Mesenchymal stem cell (in vitro differentiated cells and primary cell): ENCODE data around the gene SLC10A1.

Experiments
- DNase-seq: peaks from one replicate; pipeline ENCODE4 v3.0.0-alpha.2; 2013
- H2AFZ ChIP-seq: one replicate; pipeline ENCODE4 v1.6.1; 2013; ENCODE audit warnings: low read depth, mild to moderate bottlenecking, control low read depth, inconsistent platforms, low read length, moderate library complexity
- H2AK5ac ChIP-seq: 2 replicates; pipeline ENCODE4 v1.6.1; 2013; ENCODE audit warnings: low read length, moderate library complexity, mild to moderate bottlenecking, inconsistent platforms; ENCODE audit not compliant: severe bottlenecking
- H2BK120ac ChIP-seq: one replicate; pipeline ENCODE4 v1.6.1; 2013; ENCODE audit warnings: low read depth, mild to moderate bottlenecking, inconsistent platforms, low read length, moderate library complexity
- H2BK12ac ChIP-seq, 2 experiments: one replicate each; pipeline ENCODE4 v1.6.1; 2013; ENCODE audit warnings: inconsistent platforms in 2 of 2, low read length in 2 of 2, mild to moderate bottlenecking in 2 of 2, moderate library complexity in 2 of 2, control low read depth in 1 of 2
- H2BK15ac ChIP-seq: one replicate; pipeline ENCODE4 v1.6.1; 2013; ENCODE audit warnings: mild to moderate bottlenecking, low read depth, inconsistent platforms; ENCODE audit not compliant: poor library complexity, severe bottlenecking
- H2BK5ac ChIP-seq: 2 replicates; pipeline ENCODE4 v1.6.1; 2013; ENCODE audit warnings: low read depth, mild to moderate bottlenecking, low read length, control low read depth, inconsistent platforms; ENCODE audit not compliant: poor library complexity, severe bottlenecking
- H3K14ac ChIP-seq, 2 experiments: one replicate each; pipeline ENCODE4 v1.6.1; 2013; ENCODE audit warnings: inconsistent platforms in 2 of 2, low read length in 2 of 2, control low read depth in 1 of 2, mild to moderate bottlenecking in 1 of 2, moderate library complexity in 1 of 2
- H3K18ac ChIP-seq, 2 experiments: one replicate each; pipeline ENCODE4 v1.6.1; 2013; ENCODE audit warnings: inconsistent platforms in 2 of 2, low read length in 2 of 2, control low read depth in 1 of 2, low read depth in 1 of 2, mild to moderate bottlenecking in 1 of 2
- H3K23ac ChIP-seq, 2 experiments: one replicate each; pipeline ENCODE4 v1.6.1; 2013; ENCODE audit warnings: inconsistent platforms in 2 of 2, low read length in 2 of 2, mild to moderate bottlenecking in 2 of 2, moderate library complexity in 2 of 2, control low read depth in 1 of 2
- H3K27ac ChIP-seq: 2 replicates; pipeline ENCODE4 v1.5.1; 2013; ENCODE audit warnings: mild to moderate bottlenecking, moderate library complexity, low read length, control low read depth, inconsistent platforms; ENCODE audit not compliant: poor library complexity, severe bottlenecking
- H3K27me3 ChIP-seq, 2 experiments: 2 replicates each; pipeline versions ENCODE4 v1.6.1 to v1.7.0; 2013; ENCODE audit warnings: low read length in 2 of 2, mild to moderate bottlenecking in 2 of 2, moderate library complexity in 2 of 2, control low read depth in 1 of 2, inconsistent platforms in 1 of 2; ENCODE audit not compliant: control insufficient read depth in 1 of 2, insufficient read depth in 1 of 2
- H3K36me3 ChIP-seq, 2 experiments: 2 replicates each; pipeline versions ENCODE4 v1.6.1 to v1.7.0; 2013; ENCODE audit warnings: low read length in 2 of 2, control low read depth in 1 of 2, inconsistent platforms in 1 of 2, low read depth in 1 of 2, mild to moderate bottlenecking in 1 of 2; ENCODE audit not compliant: insufficient read depth in 2 of 2, control insufficient read depth in 1 of 2
- H3K4ac ChIP-seq, 2 experiments: one replicate each; pipeline ENCODE4 v1.6.1; 2013; ENCODE audit warnings: inconsistent platforms in 2 of 2, low read length in 2 of 2, mild to moderate bottlenecking in 2 of 2, moderate library complexity in 2 of 2, control low read depth in 1 of 2, low read depth in 1 of 2
- H3K4me1 ChIP-seq: 2 replicates; pipeline ENCODE4 v1.6.1; 2013; ENCODE audit warnings: low read depth, low read length, control low read depth; ENCODE audit not compliant: control insufficient read depth, insufficient read depth
- H3K4me2 ChIP-seq: 2 replicates; pipeline ENCODE4 v1.6.1; 2013; ENCODE audit warnings: low read length, mild to moderate bottlenecking, inconsistent platforms; ENCODE audit not compliant: poor library complexity, severe bottlenecking
- H3K4me3 ChIP-seq, 2 experiments: 2 replicates each; pipeline versions ENCODE4 v1.5.1 to v1.7.0; 2013; ENCODE audit warnings: low read length in 2 of 2, mild to moderate bottlenecking in 2 of 2, control low read depth in 1 of 2, low read depth in 1 of 2; ENCODE audit not compliant: insufficient read depth in 1 of 2
- H3K79me1 ChIP-seq: replicated peaks from 2 replicates; pipeline ENCODE4 v1.6.1; 2013; ENCODE audit warnings: mild to moderate bottlenecking, control low read depth, low read length, inconsistent platforms; ENCODE audit not compliant: poor library complexity, severe bottlenecking
- H3K9ac ChIP-seq: 2 replicates; pipeline ENCODE4 v1.7.0; 2013; ENCODE audit warnings: mild to moderate bottlenecking, low read length, moderate library complexity
- H3K9me3 ChIP-seq: 2 replicates; pipeline ENCODE4 v1.7.0; 2013; ENCODE audit warnings: mild to moderate bottlenecking, low read length; ENCODE audit not compliant: control insufficient read depth
- H4K8ac ChIP-seq: one replicate; pipeline ENCODE4 v1.6.1; 2013; ENCODE audit warnings: inconsistent platforms, mild to moderate bottlenecking, low read length, moderate library complexity
- H4K91ac ChIP-seq: one replicate; pipeline ENCODE4 v1.6.1; 2013; ENCODE audit warnings: mild to moderate bottlenecking, low read length, inconsistent platforms
- WGBS: methylation state at CpG from one replicate; pipeline ENCODE4 v1.1.7; 2013; ENCODE audit warnings: mixed read lengths; 5-methylcytosine and 5-hydroxymethylcytosine counted together

SLC10A1 gene

GRCh38 chr14:69811868-69812252 is 14.8 kb upstream of the SLC10A1 start:
- H3K27me3 ChIP-seq = peaks cover 41 to 50% of the 10 kb centered on the region in 2 experiments
- no peaks in the 10 kb centered on the region for H3K4me1 ChIP-seq
- H3K4me3 ChIP-seq = no peak overlapping the region
- WGBS = 92% methylated on average over 10 of the region's 10 CpGs
- no peaks in the 10 kb centered on the region for H3K9me3 ChIP-seq
- no peak for DNase-seq
- H4K8ac ChIP-seq = no peak overlapping the region
- H3K36me3 ChIP-seq = no peaks in the 10 kb centered on the region
- H3K79me1 ChIP-seq = no peaks in the 10 kb centered on the region
- H3K27ac ChIP-seq = no peak overlapping the region
- H4K91ac ChIP-seq = no peak overlapping the region
- no peak overlapping the region for H2AK5ac ChIP-seq
- no peak overlapping the region for H2BK12ac ChIP-seq
- H3K18ac ChIP-seq = no peak overlapping the region
- H2AFZ ChIP-seq = no peak overlapping the region
- H3K9ac ChIP-seq = no peak overlapping the region
- no peak overlapping the region for H2BK5ac ChIP-seq
- H3K4ac ChIP-seq = no peak overlapping the region
- H3K23ac ChIP-seq = no peak overlapping the region
- H3K4me2 ChIP-seq = no peak overlapping the region
- no peak overlapping the region for H2BK15ac ChIP-seq
- no peak overlapping the region for H3K14ac ChIP-seq
- H2BK120ac ChIP-seq = no peak overlapping the region

GRCh38 chr14:69811227-69811867 is 14.3 kb upstream of the SLC10A1 start:
- Histone ChIP-seq H3K9ac (no peak overlapping the region), H3K27me3 (peaks cover 35 to 45% of the 10 kb centered on the region in 2 experiments), H3K27ac (no peak overlapping the region), H3K36me3 (no peaks in the 10 kb centered on the region), H3K18ac (no peak overlapping the region), H2BK120ac (no peak overlapping the region), H3K4ac (no peak overlapping the region), H2BK5ac (no peak overlapping the region), H2BK12ac (no peak overlapping the region), H3K9me3 (no peaks in the 10 kb centered on the region), H2AK5ac (no peak overlapping the region), H4K91ac (no peak overlapping the region), H3K4me2 (no peak overlapping the region), H3K14ac (no peak overlapping the region), H3K4me1 (no peaks in the 10 kb centered on the region), H2AFZ (no peak overlapping the region), H3K79me1 (no peaks in the 10 kb centered on the region), H3K4me3 (no peak overlapping the region), H4K8ac (no peak overlapping the region), H3K23ac (no peak overlapping the region), H2BK15ac (no peak overlapping the region)
- no peak for DNase-seq
- WGBS = 84% methylated on average over 13 of the region's 13 CpGs

GRCh38 chr14:69808919-69809808 is 12.1 kb upstream of the SLC10A1 start:
- no peak overlapping the region for H3K9ac ChIP-seq
- no peaks in the 10 kb centered on the region for H3K36me3 ChIP-seq
- H3K23ac ChIP-seq = no peak overlapping the region
- no peak overlapping the region for H2AFZ ChIP-seq
- H3K18ac ChIP-seq = no peak overlapping the region
- 84% methylated on average over 10 of the region's 12 CpGs for WGBS
- no peaks in the 10 kb centered on the region for H3K79me1 ChIP-seq
- H2BK15ac ChIP-seq = no peak overlapping the region
- H2BK12ac ChIP-seq = no peak overlapping the region
- H3K4me3 ChIP-seq = no peak overlapping the region
- no peak overlapping the region for H3K14ac ChIP-seq
- peaks cover 17 to 23% of the 10 kb centered on the region in 2 experiments for H3K27me3 ChIP-seq
- no peak for DNase-seq
- no peak overlapping the region for H4K91ac ChIP-seq
- no peak overlapping the region for H2AK5ac ChIP-seq
- no peak overlapping the region for H4K8ac ChIP-seq
- H2BK120ac ChIP-seq = no peak overlapping the region
- H3K9me3 ChIP-seq = no peaks in the 10 kb centered on the region
- H3K4me2 ChIP-seq = no peak overlapping the region
- H3K27ac ChIP-seq = no peak overlapping the region
- no peaks in the 10 kb centered on the region for H3K4me1 ChIP-seq
- no peak overlapping the region for H3K4ac ChIP-seq
- H2BK5ac ChIP-seq = no peak overlapping the region

GRCh38 chr14:69807192-69807591 is 10.2 kb upstream of the SLC10A1 start:
- Histone ChIP-seq H2BK15ac (no peak overlapping the region), H2BK5ac (no peak overlapping the region), H3K27me3 (peaks cover 5 to 12% of the 10 kb centered on the region in 2 experiments), H3K27ac (no peak overlapping the region), H3K79me1 (no peaks in the 10 kb centered on the region), H2BK12ac (no peak overlapping the region), H3K36me3 (no peaks in the 10 kb centered on the region), H3K4me3 (no peak overlapping the region), H2BK120ac (no peak overlapping the region), H2AFZ (no peak overlapping the region), H3K4ac (no peak overlapping the region), H2AK5ac (no peak overlapping the region), H3K14ac (no peak overlapping the region), H3K18ac (no peak overlapping the region), H3K4me1 (no peaks in the 10 kb centered on the region), H3K9ac (no peak overlapping the region), H3K9me3 (no peaks in the 10 kb centered on the region), H4K8ac (no peak overlapping the region), H3K23ac (no peak overlapping the region), H4K91ac (no peak overlapping the region), H3K4me2 (no peak overlapping the region)
- 40% methylated on average over 1 of the region's 1 CpG for WGBS
- DNase-seq = no peak
